ENCODE data around the gene CCT8.
"Not testable (repeated sequence)": the region's sequence is repeated elsewhere in the genome, so short reads cannot be mapped to it uniquely, and the experiment has no call there.

CCT8 gene

GRCh38 chr21:29018540-29018939, 54.9 kb downstream of the CCT8 start:
- peak overlapping the region; percentile 92 for H3K4me3 ChIP-seq (ENCODE audit: low read depth, low read length)
- no peak for TF ChIP-seq CTCF (IDR thresholded peaks at IDR 0.05; ENCODE audit: borderline replicate concordance, insufficient read depth, low read depth, low read length)

GRCh38 chr21:29017639-29018237, 55.7 kb downstream of the CCT8 start:
- TF ChIP-seq CTCF (IDR thresholded peaks at IDR 0.05; ENCODE audit: borderline replicate concordance, insufficient read depth, low read depth, low read length), result no peak
- peak overlapping the region; percentile 92 for H3K4me3 ChIP-seq (ENCODE audit: low read depth, low read length)

GRCh38 chr21:29011236-29011635, 62.2 kb downstream of the CCT8 start:
- not testable (repeated sequence) for H3K4me3 ChIP-seq (ENCODE audit: low read depth, low read length)

GRCh38 chr21:29008367-29008766, 65.1 kb downstream of the CCT8 start:
- no peak overlapping the region for H3K4me3 ChIP-seq (ENCODE audit: low read depth, low read length)
- no peak for TF ChIP-seq CTCF (IDR thresholded peaks at IDR 0.05; ENCODE audit: borderline replicate concordance, insufficient read depth, low read depth, low read length)

GRCh38 chr21:29007810-29008209, 65.6 kb downstream of the CCT8 start:
- H3K4me3 ChIP-seq (ENCODE audit: low read depth, low read length), result no peak overlapping the region
- TF ChIP-seq CTCF (IDR thresholded peaks at IDR 0.05; ENCODE audit: borderline replicate concordance, insufficient read depth, low read depth, low read length), result no peak

- H3K4me3 ChIP-seq (ENCODE audit: low read depth, low read length), result no peak overlapping the region
- no peak for TF ChIP-seq CTCF (IDR thresholded peaks at IDR 0.05; ENCODE audit: borderline replicate concordance, insufficient read depth, low read depth, low read length)
These were observed 66.3 kb downstream of the CCT8 start for GRCh38 chr21:29007135-29007534.
